NCI-H1092 (cell line): ENCODE data around the gene ENTPD1.
A peak's percentile ranks its signal among the peaks of the same experiment; 100 is the strongest.
"Not testable (repeated sequence)": the region's sequence is repeated elsewhere in the genome, so short reads cannot be mapped to it uniquely, and the experiment has no call there.

ENCODE experiments used
- DNase-seq: peaks from one replicate; lab custom pipeline; 2025; lab: John Stamatoyannopoulos, UW

ENTPD1 gene, protein sequence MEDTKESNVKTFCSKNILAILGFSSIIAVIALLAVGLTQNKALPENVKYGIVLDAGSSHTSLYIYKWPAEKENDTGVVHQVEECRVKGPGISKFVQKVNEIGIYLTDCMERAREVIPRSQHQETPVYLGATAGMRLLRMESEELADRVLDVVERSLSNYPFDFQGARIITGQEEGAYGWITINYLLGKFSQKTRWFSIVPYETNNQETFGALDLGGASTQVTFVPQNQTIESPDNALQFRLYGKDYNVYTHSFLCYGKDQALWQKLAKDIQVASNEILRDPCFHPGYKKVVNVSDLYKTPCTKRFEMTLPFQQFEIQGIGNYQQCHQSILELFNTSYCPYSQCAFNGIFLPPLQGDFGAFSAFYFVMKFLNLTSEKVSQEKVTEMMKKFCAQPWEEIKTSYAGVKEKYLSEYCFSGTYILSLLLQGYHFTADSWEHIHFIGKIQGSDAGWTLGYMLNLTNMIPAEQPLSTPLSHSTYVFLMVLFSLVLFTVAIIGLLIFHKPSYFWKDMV

GRCh38 chr10:95756041-95756761 lies at the start of gene ENTPD1:
TSS of gene ENTPD1 (plus strand) at chr10:95756163. CDS start at chr10:95756240, 77 bp downstream.
- no peak for DNase-seq

DNA sequence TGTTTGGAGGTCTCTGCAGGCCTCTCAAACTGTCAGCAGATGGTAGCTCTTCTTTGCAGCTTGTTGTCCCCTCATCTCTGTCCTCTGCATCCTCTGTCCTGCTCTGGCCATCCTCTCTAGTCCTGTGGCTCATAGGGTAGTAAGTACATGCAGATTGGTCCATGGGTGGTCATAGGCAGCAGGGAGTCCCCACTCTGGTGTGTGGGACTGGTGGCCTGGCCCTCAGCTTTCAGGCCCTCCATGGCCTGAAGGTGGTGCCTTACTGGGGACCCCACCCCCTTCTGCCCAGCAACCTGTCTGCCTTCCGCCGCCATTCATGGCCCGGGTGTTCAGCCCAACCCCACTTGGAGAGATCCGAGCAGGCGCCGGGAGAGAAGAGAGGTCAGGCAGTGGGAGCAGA lies 49.4 kb upstream of the ENTPD1 start:
- no peak for DNase-seq

- no peak for DNase-seq
Measured at GRCh38 chr10:95706990-95707389, 49.0 kb upstream of the ENTPD1 start.

GRCh38 chr10:95711492-95711891 lies 44.5 kb upstream of the ENTPD1 start:
- no peak for DNase-seq

DNA sequence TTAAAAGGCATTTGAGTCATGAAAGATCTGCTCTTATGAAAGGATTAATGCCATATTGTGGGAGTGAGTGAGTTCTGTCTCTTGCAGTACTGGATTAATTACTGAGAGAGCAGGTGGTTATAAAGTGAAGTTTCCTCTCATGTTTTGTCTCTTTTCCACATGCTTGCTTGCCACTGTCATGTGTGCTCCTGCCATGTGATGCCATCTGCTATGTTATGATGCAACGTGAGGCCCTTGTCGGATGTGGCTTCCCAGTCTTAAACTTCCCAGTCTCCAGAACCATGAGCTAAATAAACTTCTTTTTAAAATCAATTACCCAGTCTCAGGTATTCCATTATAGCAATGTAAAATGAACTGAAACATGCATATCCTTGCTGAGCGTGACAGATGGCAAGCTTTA lies 39.5 kb upstream of the ENTPD1 start:
- no peak for DNase-seq

DNA sequence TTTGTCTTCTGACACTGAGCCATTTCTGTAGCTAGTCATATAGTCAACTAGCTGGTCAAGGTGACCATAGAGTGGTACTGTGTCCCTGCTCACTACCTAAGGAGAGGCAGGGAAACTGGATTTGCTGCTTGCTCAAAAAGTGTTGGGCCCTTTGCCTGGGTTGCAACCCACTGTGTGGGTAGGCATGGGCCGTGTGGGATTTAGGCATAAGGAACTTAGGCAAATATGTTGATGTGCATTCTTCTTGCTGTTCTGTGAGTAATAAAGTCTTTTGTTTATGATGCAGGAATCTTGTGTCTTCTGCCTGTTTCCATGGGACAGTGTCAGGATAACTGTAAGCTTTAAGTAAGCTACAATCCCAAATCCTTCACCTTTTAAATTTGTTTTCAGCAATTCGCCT lies 39.1 kb upstream of the ENTPD1 start:
- DNase-seq: no peak

DNA sequence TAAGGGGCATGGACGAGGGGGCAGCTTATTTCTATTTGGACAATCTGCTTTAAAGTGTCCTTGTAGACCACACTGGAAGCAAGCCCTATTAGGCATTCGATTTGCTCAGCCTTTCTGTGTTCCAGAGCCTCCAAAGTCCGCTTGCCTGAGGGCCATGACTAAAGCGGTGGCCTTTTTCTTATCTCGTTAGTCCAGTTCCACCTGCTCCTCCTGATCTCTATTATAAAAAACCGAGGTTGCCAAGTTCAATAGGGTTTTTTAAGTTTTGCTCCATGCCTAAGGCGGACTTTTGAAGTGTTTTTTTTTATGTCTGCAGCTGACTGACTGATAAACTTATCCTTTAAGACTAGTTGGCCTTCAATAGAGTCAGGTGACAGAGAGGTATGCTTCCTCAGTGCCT lies 35.2 kb upstream of the ENTPD1 start:
- not testable (repeated sequence) for DNase-seq

DNA sequence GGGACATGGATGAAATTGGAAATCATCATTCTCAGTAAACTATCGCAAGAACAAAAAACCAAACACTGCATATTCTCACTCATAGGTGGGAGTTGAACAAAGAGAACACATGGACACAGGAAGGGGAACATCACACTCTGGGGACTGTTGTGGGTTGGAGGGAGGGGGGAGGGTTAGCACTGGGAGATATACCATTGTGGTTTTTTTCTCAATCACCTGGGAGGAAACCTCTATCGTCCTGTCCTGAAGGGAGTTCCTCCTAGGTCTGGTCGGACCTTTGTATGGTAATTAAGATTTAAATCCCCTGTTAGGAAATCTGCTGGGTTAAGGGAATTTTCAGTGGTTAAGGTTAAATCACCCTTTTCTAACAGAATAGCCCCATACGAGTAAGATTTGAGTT lies 33.5 kb upstream of the ENTPD1 start:
- DNase-seq: not testable (repeated sequence)

DNA sequence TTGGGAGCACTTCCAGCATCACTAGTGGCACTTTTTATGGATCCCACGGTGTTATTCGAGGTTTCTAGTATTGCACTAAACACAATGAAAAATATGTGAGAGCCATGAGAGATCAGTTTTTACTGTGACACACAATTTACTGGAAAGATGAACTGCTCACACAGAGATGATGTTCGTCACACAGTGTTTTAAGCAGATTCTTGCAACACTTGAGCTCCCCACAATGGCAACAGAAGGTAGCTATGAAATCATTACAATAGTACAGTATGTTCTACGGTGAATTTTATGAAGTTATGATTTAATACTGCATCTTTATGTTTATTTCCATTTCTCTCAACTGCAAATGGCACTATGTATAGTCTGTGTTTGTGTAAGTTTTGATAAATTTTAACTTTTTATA lies 27.4 kb upstream of the ENTPD1 start:
- DNase-seq: no peak

DNA sequence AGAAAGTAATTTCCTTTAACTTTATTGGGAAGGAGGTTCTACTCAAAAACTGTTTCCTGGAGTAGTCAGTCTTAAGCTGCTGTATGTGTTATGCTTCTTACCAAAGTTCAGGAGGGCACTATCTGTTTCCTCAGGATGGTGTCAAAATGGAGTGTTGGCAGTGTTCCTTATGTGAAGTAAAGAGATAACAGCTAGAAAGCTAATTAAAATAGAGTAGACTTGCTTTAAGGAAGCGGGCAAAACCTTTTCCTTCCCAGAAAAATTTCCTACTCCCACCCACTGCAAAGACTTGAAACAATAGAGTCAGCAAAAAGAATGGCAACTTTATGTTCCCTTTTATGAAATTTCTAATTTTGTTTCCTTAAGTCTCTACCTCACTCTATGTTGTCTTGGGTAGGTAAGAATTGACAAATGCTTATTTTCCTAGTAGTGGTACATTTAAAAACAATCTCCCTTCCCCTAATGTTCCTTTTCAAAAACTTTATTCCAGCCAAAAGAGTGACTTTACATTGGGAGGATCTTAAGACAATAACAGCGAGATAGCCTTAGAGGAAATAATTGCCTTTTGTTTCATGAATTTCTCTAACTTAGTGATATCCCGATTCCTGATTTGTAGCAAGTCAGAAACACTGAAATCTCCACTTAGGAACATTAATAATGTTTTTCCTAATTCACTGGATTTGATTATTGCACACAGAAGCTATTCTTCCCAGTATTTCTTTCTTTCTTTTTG lies 26.5 kb upstream of the ENTPD1 start:
- DNase-seq: no peak

GRCh38 chr10:95730233-95730632 lies 25.7 kb upstream of the ENTPD1 start:
- no peak for DNase-seq

- not testable (repeated sequence) for DNase-seq
Measured at GRCh38 chr10:95732907-95733306, 23.1 kb upstream of the ENTPD1 start.

GRCh38 chr10:95739056-95739455 lies 16.9 kb upstream of the ENTPD1 start:
- no peak for DNase-seq

- no peak for DNase-seq
Measured at GRCh38 chr10:95741807-95742467, 14.0 kb upstream of the ENTPD1 start.

GRCh38 chr10:95742485-95742884 lies 13.5 kb upstream of the ENTPD1 start:
- peak; percentile 5 for DNase-seq

- no peak for DNase-seq
Measured at GRCh38 chr10:95742962-95743535, 12.9 kb upstream of the ENTPD1 start.

- DNase-seq: no peak
Measured at GRCh38 chr10:95745501-95745900, 10.5 kb upstream of the ENTPD1 start.

- no peak for DNase-seq
Measured at GRCh38 chr10:95748349-95748748, 7.6 kb upstream of the ENTPD1 start.

- DNase-seq: no peak
Measured at GRCh38 chr10:95755511-95756004, 405 bp upstream of the ENTPD1 start.

DNA sequence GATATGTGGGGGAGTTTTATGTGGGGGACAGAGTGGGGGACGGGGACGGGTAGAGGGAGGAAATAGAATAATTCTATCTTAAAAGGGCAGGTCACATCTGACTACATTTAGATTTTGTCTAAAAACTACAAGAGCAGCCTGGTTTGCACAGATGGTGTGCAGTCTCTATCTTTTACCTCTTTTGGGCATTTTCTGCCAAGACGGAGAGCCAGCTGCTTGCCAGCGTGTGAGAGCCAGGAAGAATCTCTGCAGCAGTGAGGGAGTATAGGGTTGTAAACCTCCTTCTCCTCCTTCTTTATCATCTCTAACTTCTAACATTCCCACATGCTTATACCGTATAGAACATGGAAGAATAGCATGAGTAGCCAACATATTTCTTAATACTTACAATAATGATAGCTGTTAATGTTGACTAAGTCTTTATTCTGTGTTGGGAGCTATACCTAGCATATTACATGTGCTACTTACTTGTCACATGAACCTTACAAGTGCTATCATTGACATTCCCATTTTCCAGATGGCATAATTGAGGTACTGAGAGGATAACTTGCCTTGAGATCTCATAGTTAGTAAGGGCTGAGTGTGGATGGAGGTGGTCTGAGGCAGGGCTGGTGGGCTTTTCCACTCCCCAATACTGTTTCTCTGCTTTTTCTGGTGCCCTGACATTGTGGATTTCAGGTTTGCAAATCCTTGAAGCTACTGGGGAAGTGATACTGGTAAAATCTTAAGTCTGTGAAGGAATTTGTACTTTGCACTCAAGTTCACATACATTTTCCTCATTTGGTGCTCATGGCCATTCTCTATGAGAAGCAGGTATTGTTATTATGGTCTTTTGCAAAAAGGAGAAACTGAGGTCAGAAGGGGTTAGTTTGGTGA lies 1.1 kb downstream of the ENTPD1 start:
- DNase-seq: no peak
